Activated T-cell treated with anti-CD3 and anti-CD28 coated beads, Interleukin-2, amount 50 U/mL, for 1 hour (primary cell): ENCODE measurements around the gene AGPAT1.
"Not testable (repeated sequence)": the region's sequence is repeated elsewhere in the genome, so short reads cannot be mapped to it uniquely, and the experiment has no call there.

Experiments used
- DNase-seq: peaks from one replicate; pipeline ENCODE4 v3.0.0-alpha.2; 2020

The AGPAT1 gene

GRCh38 chr6:32146687-32147086 lies 29.2 kb downstream of the AGPAT1 start:
- DNase-seq, result no peak

DNA sequence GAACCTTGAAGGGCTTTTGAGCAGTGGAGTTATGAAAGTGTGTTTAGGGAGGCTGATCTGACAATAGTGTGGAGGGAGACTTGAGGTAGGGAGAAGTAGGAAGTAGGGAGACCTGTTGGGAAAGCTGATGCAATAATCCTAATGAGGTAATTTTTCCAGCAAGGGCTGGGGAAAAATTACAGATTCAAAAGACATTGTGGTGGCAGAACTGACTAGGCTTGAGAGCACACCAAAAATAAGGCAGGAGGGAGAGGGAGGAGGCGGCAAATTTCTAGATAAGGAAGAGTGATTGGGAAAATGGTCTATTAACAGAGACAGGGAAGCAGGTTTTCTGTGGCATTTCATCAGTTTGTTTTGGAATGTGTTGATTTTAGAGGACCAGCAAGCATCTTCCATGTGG lies 29.6 kb downstream of the AGPAT1 start:
- no peak for DNase-seq

- DNase-seq, result not testable (repeated sequence)
These were observed 31.6 kb downstream of the AGPAT1 start for GRCh38 chr6:32144238-32144637.

DNA sequence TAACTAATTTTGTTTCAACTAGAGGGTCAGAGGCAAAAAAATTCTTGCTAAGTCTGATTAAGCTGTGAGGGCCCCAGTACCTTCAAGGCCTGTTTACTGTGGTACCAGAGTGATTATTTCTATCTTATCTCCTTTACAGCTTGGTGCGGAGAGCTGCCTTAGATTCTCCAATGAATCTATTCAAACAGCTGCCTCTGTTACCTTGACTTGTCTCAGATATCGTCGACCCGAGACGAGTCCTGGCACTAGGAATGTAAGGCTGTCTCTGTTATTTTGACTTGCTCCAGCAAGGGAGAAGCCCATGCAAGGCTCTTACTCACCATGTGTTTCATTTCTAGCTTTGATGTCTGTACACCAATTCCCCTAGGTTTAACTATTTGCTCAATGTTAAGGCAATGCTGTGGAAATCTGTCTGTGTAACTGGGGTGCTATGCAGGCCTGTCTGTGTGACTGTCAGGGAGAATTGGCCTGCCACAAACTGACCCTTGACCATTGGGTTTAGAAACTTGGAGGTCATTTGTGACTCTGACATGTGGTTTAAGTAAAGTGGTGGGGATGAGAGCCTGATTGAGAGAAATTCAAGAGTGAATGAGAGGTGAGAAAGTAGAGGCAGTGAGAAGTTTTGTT lies 35.4 kb downstream of the AGPAT1 start:
- DNase-seq, result no peak

- DNase-seq, result no peak
These were observed 36.3 kb downstream of the AGPAT1 start for GRCh38 chr6:32139590-32139989.

DNA sequence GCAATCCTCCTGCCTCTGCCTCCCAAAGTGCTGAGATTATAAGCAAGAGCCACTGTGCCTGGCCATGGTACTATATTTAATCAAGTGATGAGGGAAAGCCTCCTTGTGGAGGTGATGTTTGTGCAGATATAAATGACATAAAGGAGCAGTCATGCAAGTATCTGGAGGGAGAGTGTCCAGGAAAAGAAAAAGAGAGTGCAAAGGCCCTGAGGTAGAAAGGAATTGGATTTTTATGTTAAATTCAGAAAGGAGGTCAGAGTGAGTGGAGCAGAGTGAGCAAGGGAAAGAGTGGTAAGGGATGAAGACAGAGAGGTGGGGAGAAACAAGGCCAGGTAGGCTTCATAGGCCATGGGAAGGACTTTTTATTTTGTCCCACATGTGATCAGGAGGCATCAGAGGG lies 38.4 kb downstream of the AGPAT1 start:
- no peak for DNase-seq

- DNase-seq, result no peak
These were observed 42.1 kb downstream of the AGPAT1 start for GRCh38 chr6:32133786-32134185.

- no peak for DNase-seq
These were observed 43.8 kb downstream of the AGPAT1 start for GRCh38 chr6:32132110-32132509.

GRCh38 chr6:32131439-32131948 lies 44.4 kb downstream of the AGPAT1 start:
- DNase-seq, result no peak

DNA sequence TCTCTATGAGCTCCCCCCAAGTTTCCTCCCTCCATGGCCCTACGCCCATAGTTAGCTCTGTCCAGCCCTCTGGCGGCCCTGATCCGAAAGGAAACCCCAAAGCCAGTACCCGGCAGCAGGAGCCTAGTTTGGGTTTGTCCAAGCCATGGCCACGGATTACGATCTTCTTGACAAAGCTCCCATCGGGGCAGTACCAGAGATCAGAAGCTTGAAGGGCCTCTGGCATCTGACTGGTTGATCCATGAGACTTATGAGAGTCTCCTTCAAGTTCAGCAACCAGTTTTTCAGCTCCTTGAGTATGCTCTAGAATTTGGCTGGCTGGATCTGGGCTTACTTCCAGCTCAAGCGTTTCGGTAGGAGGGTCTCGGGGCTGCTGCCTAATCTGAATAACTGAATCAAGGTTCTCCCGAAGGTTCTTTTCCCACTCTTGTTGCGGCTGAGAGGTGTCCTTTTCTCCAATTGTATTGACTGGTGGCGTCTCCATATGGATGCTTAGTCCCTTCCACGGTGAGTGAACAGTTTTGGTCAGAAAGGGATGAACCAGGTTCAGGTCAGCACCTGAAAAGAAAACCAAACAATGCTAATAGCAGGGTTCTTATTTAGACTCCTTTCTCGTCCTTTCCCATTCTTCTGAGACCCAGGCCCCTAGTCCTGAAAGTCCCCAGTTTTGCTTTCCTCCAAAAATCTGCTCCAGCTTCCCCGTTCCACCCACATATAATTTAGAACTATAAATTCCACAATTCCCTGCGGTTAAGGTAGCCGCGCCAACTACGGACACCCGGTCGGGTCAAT lies 46.4 kb downstream of the AGPAT1 start:
- no peak for DNase-seq

DNA sequence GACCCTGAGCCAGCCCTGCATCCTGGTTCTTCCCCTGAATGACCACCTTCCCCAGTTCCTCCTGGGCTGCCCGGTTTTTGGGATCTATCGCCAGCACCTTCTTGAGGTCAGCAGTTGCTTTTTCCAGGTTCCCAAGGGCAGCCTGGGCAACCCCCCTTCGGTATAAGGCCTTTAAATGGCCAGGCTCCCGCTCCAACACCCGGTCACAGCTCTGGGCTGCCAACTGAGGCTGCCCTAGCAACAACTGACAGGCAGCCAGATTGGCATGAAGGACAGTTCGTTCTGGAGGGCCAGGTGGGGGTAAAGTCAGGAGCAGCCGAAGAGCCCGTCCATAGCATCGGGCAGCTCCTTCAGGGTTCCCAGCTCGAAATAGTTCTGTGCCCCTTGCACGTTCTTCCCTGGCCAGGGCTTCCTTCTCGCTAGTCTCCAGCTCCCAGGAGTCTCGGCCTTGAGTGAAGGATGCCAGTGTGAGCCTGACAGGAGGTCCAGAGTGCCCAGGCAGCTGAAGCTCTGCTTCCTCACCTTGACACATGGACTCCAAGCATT lies 47.1 kb downstream of the AGPAT1 start:
- no peak for DNase-seq

- peak; percentile 88 for DNase-seq
These were observed 47.9 kb downstream of the AGPAT1 start, which contains the start of gene ATF6B for GRCh38 chr6:32127717-32128592. TSS of gene ATF6B (minus strand) at chr6:32128246. CDS start at chr6:32128207, 39 bp downstream.

GRCh38 chr6:32127409-32127716 lies 48.5 kb downstream of the AGPAT1 start:
- DNase-seq, result no peak

GRCh38 chr6:32126880-32127279 lies 49.0 kb downstream of the AGPAT1 start:
- DNase-seq, result no peak

GRCh38 chr6:32123681-32124080 lies 52.2 kb downstream of the AGPAT1 start:
- no peak for DNase-seq

DNA sequence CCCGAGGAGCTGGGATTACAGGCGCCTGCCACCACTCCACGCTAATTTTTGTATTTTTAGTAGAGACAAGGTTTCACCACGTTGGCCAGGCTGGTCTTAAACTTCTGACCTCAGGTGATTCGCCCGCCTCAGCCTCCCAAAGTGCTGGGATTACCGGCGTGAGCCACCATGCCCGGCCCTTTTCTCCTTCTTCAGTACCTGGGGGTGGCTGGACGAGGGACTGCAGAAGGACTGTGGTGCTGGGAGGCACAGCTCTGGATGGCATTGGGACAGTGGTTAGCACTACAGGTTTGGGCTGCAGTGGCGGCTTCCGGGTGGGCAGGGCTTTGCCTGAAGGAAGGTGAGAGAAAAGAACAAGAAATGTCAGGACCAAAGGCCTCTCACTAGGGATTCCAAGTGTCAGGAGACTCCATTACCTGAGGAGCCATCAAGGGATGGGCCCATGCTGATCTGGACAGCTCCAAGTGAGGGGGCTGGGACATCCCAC lies 55.3 kb downstream of the AGPAT1 start:
- DNase-seq, result no peak

DNA sequence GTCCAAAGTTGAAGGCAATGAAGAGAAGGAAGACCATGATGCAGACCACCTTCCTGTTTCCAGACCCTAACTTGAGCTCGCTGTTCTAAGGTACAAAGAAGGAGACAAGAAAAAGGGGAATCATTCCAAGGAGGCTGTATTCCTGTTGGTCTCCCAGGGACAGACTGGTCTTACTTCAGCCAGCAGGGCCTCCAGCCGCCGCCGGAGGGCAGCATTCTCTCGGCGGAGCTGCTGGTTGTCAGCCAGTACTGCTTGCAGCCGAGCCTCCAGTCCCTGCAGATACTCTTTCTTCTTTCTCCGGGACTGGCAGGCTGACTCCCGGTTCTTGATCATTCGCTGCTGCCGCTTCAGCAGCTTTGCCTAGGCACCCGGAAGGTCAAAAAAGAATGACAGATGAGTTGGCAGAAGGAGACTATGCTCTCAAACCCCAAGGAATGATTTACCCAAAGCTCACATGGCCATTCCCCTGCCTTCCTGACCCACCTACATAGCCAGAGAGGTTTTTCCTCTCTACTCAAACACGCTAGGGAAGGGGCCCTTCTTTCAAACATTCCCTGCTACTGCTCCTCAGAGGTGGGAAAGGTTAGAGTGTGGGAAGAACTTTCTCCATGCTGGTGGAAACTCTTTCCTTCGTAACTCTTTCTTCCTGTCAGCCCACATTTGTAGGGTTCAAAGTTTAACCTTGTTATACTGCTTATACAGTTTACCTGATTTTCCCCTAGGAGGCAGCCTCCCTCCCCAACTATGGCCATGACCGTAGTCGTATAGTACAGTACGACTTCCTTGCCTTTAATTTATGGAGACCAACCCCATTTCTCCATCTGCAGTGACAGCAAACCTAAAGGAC lies 56.9 kb downstream of the AGPAT1 start:
- peak; percentile 75 for DNase-seq
